Naive thymus-derived CD4-positive, alpha-beta T cell (primary cell): ENCODE data around the gene DOCK10. TPM values are rescaled to one million over a fixed set of nuclear protein-coding genes. Genes with fewer than 3 reads are reported as not detected.

ENCODE experiments used
- ATAC-seq: fragments of 150-1000 bp; cut with Tn5 transposase; 2 replicates; pipeline ENCODE4 v1.10.0; 2021; ENCODE audit warnings: mild to moderate bottlenecking, moderate library complexity
- CTCF ChIA-PET: fragments of 350-600 bp; sonication (Branson Sonifier 250); formaldehyde crosslinking; loops from one replicate; lab custom pipeline; 2021; ENCODE audit warnings: antibody characterized with exemption; lab: Charles Lee
- POLR2A ChIA-PET: fragments of 350-600 bp; sonication (Branson Sonifier 250); formaldehyde crosslinking; loops from one replicate; lab custom pipeline; 2021; ENCODE audit warnings: antibody characterized with exemption, inconsistent platforms; lab: Charles Lee
- DNase-seq, 9 donors: peaks; one replicate each; pipeline versions ENCODE4 v3.0.0 to v3.0.0-alpha.2; 2020 to 2022; ENCODE audit warnings: mixed read lengths in 1 of 9
- H3K27ac ChIP-seq: one replicate; pipeline ENCODE4 v1.7.0; 2013; ENCODE audit warnings: mild to moderate bottlenecking, low read depth, low read length, moderate library complexity
- H3K27me3 ChIP-seq, 2 donors: one replicate each; pipeline ENCODE4 v1.7.0; 2013; ENCODE audit warnings: low read length in 2 of 2, mild to moderate bottlenecking in 2 of 2, moderate library complexity in 2 of 2; ENCODE audit not compliant: control insufficient read depth in 2 of 2, insufficient read depth in 2 of 2
- H3K36me3 ChIP-seq, 3 experiments: 1 replicate in 2 of 3; 2 replicates in 1 of 3; pipeline ENCODE4 v1.7.0; 2013; ENCODE audit warnings: low read length in 3 of 3, mild to moderate bottlenecking in 3 of 3, moderate library complexity in 1 of 3; ENCODE audit not compliant: insufficient read depth in 3 of 3, control insufficient read depth in 2 of 3
- H3K4me1 ChIP-seq, 2 donors: one replicate each; pipeline ENCODE4 v1.7.0; 2013; ENCODE audit warnings: low read length in 2 of 2, mild to moderate bottlenecking in 2 of 2, moderate library complexity in 1 of 2; ENCODE audit not compliant: control insufficient read depth in 2 of 2, insufficient read depth in 2 of 2
- H3K4me3 ChIP-seq: 2 replicates; pipeline ENCODE4 v1.7.0; 2013; ENCODE audit warnings: mild to moderate bottlenecking, low read length
- H3K9me3 ChIP-seq, 3 experiments: 1 replicate in 2 of 3; 2 replicates in 1 of 3; pipeline ENCODE4 v1.7.0; 2013; ENCODE audit warnings: low read length in 3 of 3; ENCODE audit not compliant: control insufficient read depth in 2 of 3
- H3K27ac Mint-ChIP-seq, 9 donors: one replicate each; pipeline ENCODE4 v1.8.0; 2020 to 2022; ENCODE audit warnings: mixed read lengths in 9 of 9, mild to moderate bottlenecking in 8 of 9, moderate library complexity in 5 of 9, inconsistent platforms in 2 of 9
- H3K27me3 Mint-ChIP-seq, 5 donors: one replicate each; pipeline ENCODE4 v1.8.0; 2021 to 2022; ENCODE audit warnings: mixed read lengths in 5 of 5, mild to moderate bottlenecking in 1 of 5
- H3K36me3 Mint-ChIP-seq, 5 donors: one replicate each; pipeline ENCODE4 v1.8.0; 2020 to 2022; ENCODE audit warnings: mixed read lengths in 5 of 5, mild to moderate bottlenecking in 3 of 5, inconsistent platforms in 1 of 5
- H3K4me1 Mint-ChIP-seq, 7 donors: one replicate each; pipeline ENCODE4 v1.8.0; 2020 to 2022; ENCODE audit warnings: mixed read lengths in 7 of 7, mild to moderate bottlenecking in 3 of 7, inconsistent platforms in 1 of 7
- H3K4me3 Mint-ChIP-seq, 10 donors: one replicate each; pipeline ENCODE4 v1.8.0; 2020 to 2022; ENCODE audit warnings: mild to moderate bottlenecking in 10 of 10, mixed read lengths in 10 of 10, moderate library complexity in 6 of 10, inconsistent platforms in 2 of 10
- H3K9me3 Mint-ChIP-seq, 11 donors: one replicate each; pipeline ENCODE4 v1.8.0; 2020 to 2022; ENCODE audit warnings: mixed read lengths in 11 of 11, mild to moderate bottlenecking in 4 of 11, inconsistent platforms in 1 of 11, moderate library complexity in 1 of 11
- intact Hi-C, 2 donors: fragments of 100-400 bp; cut with micrococcal nuclease; formaldehyde crosslinking; loops; one replicate each; pipeline ENCODE4 v1.15.1; 2023
- polyA plus RNA-seq, 2 donors: library from polyadenylated mRNA; unstranded; fragments of 300-500 nt; fragmentation: Illumina TruSeq; gene quantifications; one replicate each; pipeline ENCODE4 v1.2.3, GENCODE V29; 2021
- total RNA-seq, 6 experiments: library from RNA in 5 of 6; stranded (reverse) in 5 of 6; gene quantifications; 1 replicate in 5 of 6; 2 replicates in 1 of 6; pipeline ENCODE4 v1.2.3 and lab custom pipeline; 2021 to 2026

Gene DOCK10
- total and polyA plus RNA-seq, 7 experiments from 2014 or later, result 64.2 to 275 (median 211) TPM

DNA sequence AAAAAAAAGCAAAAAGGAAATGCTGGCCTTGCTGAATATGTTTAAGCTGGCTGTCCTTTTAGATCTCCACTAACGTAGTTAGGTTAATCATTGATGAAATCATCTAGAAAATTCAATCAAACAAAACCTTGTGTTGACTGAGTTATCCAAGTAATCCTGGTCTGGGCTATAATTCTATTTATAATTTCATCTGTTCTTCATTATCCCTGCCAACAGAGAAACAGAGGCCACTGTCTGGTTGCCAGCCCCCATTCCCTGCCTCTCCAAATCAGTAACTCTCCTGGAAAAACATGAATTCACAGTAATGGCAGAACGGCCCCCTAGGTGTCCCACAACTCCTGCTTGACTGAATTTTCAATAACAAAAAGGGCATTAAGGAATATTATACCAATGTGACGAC is 24.6 kb downstream of the DOCK10 start:
- no peak overlapping the region for H3K27ac ChIP-seq
- ChIA-PET POLR2A (no interaction called here), CTCF (no interaction called here)
- no peaks in the 10 kb centered on the region for H3K27me3 ChIP-seq
- no peak overlapping the region for H3K4me3 ChIP-seq
- ATAC-seq (no peak), DNase-seq (no peak)
- no peaks in the 10 kb centered on the region for H3K9me3 ChIP-seq
- peaks cover 15 to 39% of the 10 kb centered on the region in 2 donors for H3K4me1 ChIP-seq
- intact Hi-C loops, result no loop called here
- H3K36me3 ChIP-seq, result no peaks in the 10 kb centered on the region
- Mint-ChIP-seq H3K4me1 (peaks cover 46 to 89% (median 84%) of the 10 kb centered on the region in 7 donors), H3K27ac (peak overlapping the region in 4 of 9 donors; percentile 36 to 81 (median 62)), H3K9me3 (no peaks in the 10 kb centered on the region), H3K4me3 (no peak overlapping the region), H3K36me3 (peaks cover 0 to 24% (median 13%) of the 10 kb centered on the region in 5 donors), H3K27me3 (no peaks in the 10 kb centered on the region)

DNA sequence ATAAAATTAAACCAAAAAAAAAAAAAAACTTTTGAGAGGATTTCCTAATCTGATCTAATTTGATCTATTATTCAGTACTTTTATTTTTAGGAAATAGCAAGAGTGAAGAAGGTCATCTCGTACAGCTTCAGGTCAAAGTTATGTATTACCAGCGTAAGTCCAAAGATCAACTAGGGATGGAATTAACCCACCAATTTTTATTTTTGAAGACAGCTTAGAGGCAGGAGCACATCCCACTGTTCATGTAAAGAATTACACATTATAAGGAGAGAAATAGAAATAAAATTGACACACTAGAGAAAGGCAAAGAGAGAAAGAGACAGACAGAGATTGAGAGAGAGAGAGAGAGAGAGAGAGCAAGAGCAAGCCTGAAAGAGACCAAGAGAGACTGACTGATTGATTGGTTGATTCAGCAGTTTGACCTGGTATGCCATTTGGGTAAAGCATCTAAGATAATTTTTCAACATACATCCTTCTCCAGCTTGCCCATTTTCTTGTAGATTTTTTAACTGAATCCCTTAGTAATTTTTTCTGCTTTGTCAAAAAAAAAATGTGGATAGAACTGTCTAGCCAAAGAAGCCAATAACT is 25.1 kb downstream of the DOCK10 start:
- Mint-ChIP-seq H3K4me1 (peaks cover 45 to 89% (median 83%) of the 10 kb centered on the region in 7 donors), H3K27ac (peak overlapping the region in 6 of 9 donors; percentile 34 to 77 (median 40)), H3K9me3 (no peaks in the 10 kb centered on the region), H3K4me3 (no peak overlapping the region), H3K27me3 (no peaks in the 10 kb centered on the region), H3K36me3 (peaks cover 0 to 20% (median 13%) of the 10 kb centered on the region in 5 donors)
- Histone ChIP-seq H3K4me1 (peaks cover 10 to 39% of the 10 kb centered on the region in 2 donors), H3K27me3 (no peaks in the 10 kb centered on the region), H3K27ac (no peak overlapping the region), H3K9me3 (no peaks in the 10 kb centered on the region), H3K36me3 (no peaks in the 10 kb centered on the region), H3K4me3 (no peak overlapping the region)
- CTCF ChIA-PET, result interaction anchor here (0.6 kb wide), 1 partner anchor 236 kb away, joined by 3 read pairs; no protein-coding TSS in a partner anchor
- ATAC-seq, result no peak
- no peak for DNase-seq
- POLR2A ChIA-PET, result no interaction called here
- intact Hi-C loops, result no loop called here

DNA sequence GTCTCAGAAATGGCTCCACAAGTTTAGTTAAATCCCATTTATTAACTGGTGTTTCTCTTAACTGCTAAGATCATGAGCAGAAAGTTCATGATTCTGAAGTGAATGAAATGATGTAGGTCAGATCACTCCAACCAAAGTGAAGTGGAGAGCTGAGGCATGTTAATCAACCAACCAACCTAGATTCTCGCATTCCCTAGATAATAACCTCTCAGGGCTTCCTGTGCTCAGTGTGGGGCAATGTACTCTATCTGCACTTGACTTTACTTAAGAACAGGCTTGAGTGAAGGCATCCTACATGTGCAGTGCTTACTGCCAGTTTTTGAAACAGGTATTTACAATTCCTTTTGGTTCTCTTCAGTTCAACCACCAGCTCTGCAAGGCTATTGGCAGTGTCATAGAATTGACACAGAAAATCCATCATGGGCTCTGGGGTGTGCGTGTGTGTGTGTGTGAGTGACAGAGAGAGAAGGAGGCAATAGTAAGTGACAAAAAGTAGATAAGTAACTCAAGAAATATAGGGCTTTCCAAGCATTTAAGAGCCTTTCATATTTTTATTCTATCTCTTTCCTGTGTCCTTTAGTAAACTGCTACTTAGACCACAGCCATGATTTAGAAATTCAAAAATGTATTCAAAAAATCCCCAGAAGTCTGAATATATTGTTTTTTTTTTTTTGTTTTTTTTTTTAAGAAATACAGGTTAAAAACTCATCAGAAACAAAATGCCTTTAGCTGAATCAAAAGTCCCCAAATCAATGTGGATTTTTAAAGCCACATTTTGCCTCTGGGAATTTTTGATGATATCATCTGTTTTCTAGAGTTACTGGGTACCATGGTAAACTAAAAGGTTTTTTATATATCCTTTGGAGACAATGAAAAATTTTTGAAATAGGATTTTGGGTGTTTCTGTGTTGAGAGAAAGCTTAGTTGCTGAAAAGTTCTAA is 28.6 kb downstream of the DOCK10 start:
- H3K27me3 Mint-ChIP-seq, result no peaks in the 10 kb centered on the region
- no peaks in the 10 kb centered on the region for H3K9me3 ChIP-seq
- no peaks in the 10 kb centered on the region for H3K27me3 ChIP-seq
- ChIA-PET CTCF (interaction anchor here (4.8 kb wide), 1 partner anchor 11 kb away, joined by 18 read pairs; no protein-coding TSS in a partner anchor), POLR2A (interaction anchor here (0.5 to 2.5 kb wide), 4 partner anchors 9 to 1779 kb away, joined by 3 to 10 read pairs (median 3); no protein-coding TSS in a partner anchor)
- no peaks in the 10 kb centered on the region for H3K36me3 ChIP-seq
- H3K27ac ChIP-seq, result peak overlapping the region; percentile 36
- H3K27ac Mint-ChIP-seq, result peak overlapping the region in 8 of 9 donors; percentile 8 to 88 (median 67)
- peak overlapping the region in 4 of 10 donors; percentile 0 to 58 (median 29) for H3K4me3 Mint-ChIP-seq
- peaks cover 0 to 15% (median 4%) of the 10 kb centered on the region in 5 donors for H3K36me3 Mint-ChIP-seq
- no peaks in the 10 kb centered on the region for H3K9me3 Mint-ChIP-seq
- ATAC-seq (no peak), DNase-seq (no peak)
- peaks cover 47 to 91% (median 86%) of the 10 kb centered on the region in 7 donors for H3K4me1 Mint-ChIP-seq
- no peak overlapping the region for H3K4me3 ChIP-seq
- peaks cover 6 to 31% of the 10 kb centered on the region in 2 donors for H3K4me1 ChIP-seq
- intact Hi-C loops, result no loop called here

DNA sequence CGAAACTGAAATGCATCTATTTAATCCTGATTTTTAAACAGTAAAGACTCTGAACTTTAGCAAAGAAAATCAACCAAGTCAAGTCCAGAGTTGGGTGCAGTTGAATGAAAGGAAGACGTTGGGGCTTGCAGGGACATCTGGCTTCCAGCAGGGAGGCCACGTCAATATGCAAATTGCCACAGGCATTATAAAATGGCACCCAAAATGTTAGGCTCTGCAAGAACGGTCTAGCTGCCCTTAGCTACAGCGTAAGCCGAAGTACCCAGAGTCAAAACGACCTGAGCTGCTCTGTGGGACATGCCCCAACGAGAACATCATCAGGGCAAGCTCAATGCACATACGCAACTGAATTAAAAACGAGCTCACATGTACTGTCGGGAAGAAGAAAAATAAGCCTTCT is 30.7 kb downstream of the DOCK10 start:
- peaks cover 11 to 49% of the 10 kb centered on the region in 2 donors for H3K4me1 ChIP-seq
- DNase-seq (no peak), ATAC-seq (no peak)
- CTCF ChIA-PET, result interaction anchor here (0.9 to 4.8 kb wide), 2 partner anchors 9 to 12 kb away, joined by 3 to 18 read pairs; no protein-coding TSS in a partner anchor
- peaks cover 0 to 18% (median 4%) of the 10 kb centered on the region in 5 donors for H3K36me3 Mint-ChIP-seq
- H3K27me3 Mint-ChIP-seq, result no peaks in the 10 kb centered on the region
- H3K4me1 Mint-ChIP-seq, result peaks cover 52 to 97% (median 92%) of the 10 kb centered on the region in 7 donors
- H3K4me3 Mint-ChIP-seq, result peak overlapping the region in 2 of 10 donors; percentile 8 to 20
- no peak overlapping the region for H3K27ac ChIP-seq
- H3K36me3 ChIP-seq, result no peaks in the 10 kb centered on the region
- no peaks in the 10 kb centered on the region for H3K27me3 ChIP-seq
- H3K9me3 Mint-ChIP-seq, result no peaks in the 10 kb centered on the region
- no peak overlapping the region for H3K4me3 ChIP-seq
- H3K9me3 ChIP-seq, result no peaks in the 10 kb centered on the region
- H3K27ac Mint-ChIP-seq, result peak overlapping the region in 5 of 9 donors; percentile 1 to 88 (median 55)
- intact Hi-C loops, result loop anchor here in 1 of 2 donors (2.0 kb wide), 1 partner anchor 15 kb away; no protein-coding TSS in a partner anchor
- POLR2A ChIA-PET, result interaction anchor here (1.4 kb wide), 1 partner anchor 31 kb away, joined by 5 read pairs; the partner anchor contains the start of gene DOCK10

DNA sequence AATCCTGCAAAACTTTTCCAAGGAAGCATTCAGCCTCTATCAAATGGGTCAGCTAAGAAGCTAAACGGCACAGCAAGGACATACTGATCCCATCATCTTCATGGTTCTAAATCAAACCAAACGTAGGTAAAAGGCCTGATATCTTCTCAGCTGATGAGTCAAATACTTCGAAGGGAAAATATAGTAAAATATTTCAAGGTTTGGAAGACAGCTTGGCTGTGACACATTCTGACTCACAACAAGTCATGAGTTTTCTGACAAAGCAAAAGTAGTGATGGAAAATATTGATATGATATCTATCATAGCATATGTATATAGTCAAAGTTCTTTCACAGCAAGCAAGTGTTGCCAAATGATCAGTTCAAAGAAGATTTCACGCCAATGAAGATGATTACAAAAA is 31.5 kb downstream of the DOCK10 start:
- CTCF ChIA-PET, result interaction anchor here (4.8 kb wide), 1 partner anchor 8 kb away, joined by 18 read pairs; no protein-coding TSS in a partner anchor
- Mint-ChIP-seq H3K36me3 (peaks cover 0 to 22% (median 7%) of the 10 kb centered on the region in 5 donors), H3K9me3 (peaks cover 0 to under 1% (median 0%) of the 10 kb centered on the region in 11 donors), H3K27me3 (no peaks in the 10 kb centered on the region), H3K4me3 (peak overlapping the region in 6 of 10 donors; percentile 2 to 56 (median 14)), H3K27ac (peak overlapping the region in 8 of 9 donors; percentile 1 to 88 (median 70)), H3K4me1 (peaks cover 57 to 100% (median 96%) of the 10 kb centered on the region in 7 donors)
- no peak for DNase-seq
- ATAC-seq, result no peak
- Histone ChIP-seq H3K4me1 (peaks cover 14 to 51% of the 10 kb centered on the region in 2 donors), H3K9me3 (no peaks in the 10 kb centered on the region), H3K27me3 (no peaks in the 10 kb centered on the region), H3K36me3 (no peaks in the 10 kb centered on the region), H3K27ac (no peak overlapping the region), H3K4me3 (no peak overlapping the region)
- POLR2A ChIA-PET, result no interaction called here
- intact Hi-C loops, result loop anchor here in 1 of 2 donors (2.0 kb wide), 1 partner anchor 16 kb away; no protein-coding TSS in a partner anchor

DNA sequence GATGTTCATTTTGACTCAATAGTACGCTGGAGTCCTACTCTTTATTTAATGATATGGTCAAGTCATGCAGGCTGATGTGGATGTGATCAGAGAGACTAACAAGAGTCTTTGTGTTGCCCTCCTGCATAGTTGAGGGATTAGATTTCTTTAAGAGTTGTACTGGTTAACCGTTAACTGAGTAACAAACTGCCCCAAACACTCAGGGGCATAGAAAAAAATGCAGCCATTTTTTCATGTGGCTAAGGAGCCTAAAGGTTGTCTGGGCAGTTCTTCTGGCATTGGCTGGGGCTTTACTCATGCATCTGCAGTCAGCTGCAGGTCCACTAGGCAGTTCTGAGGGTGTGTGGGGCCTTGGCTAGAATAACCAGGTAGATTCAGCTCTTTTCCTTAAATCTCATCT is 32.5 kb downstream of the DOCK10 start:
- DNase-seq (no peak), ATAC-seq (no peak)
- Mint-ChIP-seq H3K9me3 (peaks cover 0 to 2% (median 0%) of the 10 kb centered on the region in 11 donors), H3K4me1 (peaks cover 55 to 98% (median 95%) of the 10 kb centered on the region in 7 donors), H3K36me3 (peaks cover 0 to 22% (median 8%) of the 10 kb centered on the region in 5 donors), H3K27ac (peak overlapping the region; percentile 19 to 88 (median 67)), H3K27me3 (no peaks in the 10 kb centered on the region), H3K4me3 (peak overlapping the region in 2 of 10 donors; percentile 9 to 19)
- Histone ChIP-seq H3K27ac (no peak overlapping the region), H3K9me3 (no peaks in the 10 kb centered on the region), H3K4me3 (no peak overlapping the region), H3K27me3 (no peaks in the 10 kb centered on the region), H3K4me1 (peaks cover 14 to 43% of the 10 kb centered on the region in 2 donors), H3K36me3 (no peaks in the 10 kb centered on the region)
- CTCF ChIA-PET, result interaction anchor here (4.8 kb wide), 1 partner anchor 7 kb away, joined by 18 read pairs; no protein-coding TSS in a partner anchor
- POLR2A ChIA-PET, result no interaction called here
- intact Hi-C loops, result loop anchor here (1.0 to 10.0 kb wide), 5 partner anchors 17 to 655 kb away; no protein-coding TSS in a partner anchor
